CD14-positive monocyte (primary cell): ENCODE data around the gene CNN3. TPM values are rescaled to one million over a fixed set of nuclear protein-coding genes. Genes with fewer than 3 reads are reported as not detected.

ENCODE experiments used
- DNase-seq, 3 donors: peaks; one replicate each; pipeline ENCODE4 v3.0.0-alpha.2; 2011 to 2022
- H2AFZ ChIP-seq: 2 replicates; pipeline ENCODE4 v1.6.0; 2012; ENCODE audit warnings: mild to moderate bottlenecking, low read depth, low read length, inconsistent platforms; ENCODE audit not compliant: insufficient read depth, poor library complexity, severe bottlenecking
- H3K27ac ChIP-seq, 2 donors: 1 replicate in 1 of 2; 2 replicates in 1 of 2; pipeline ENCODE4 v1.5.1; 2012 to 2013; ENCODE audit warnings: low read length in 2 of 2, control low read depth in 1 of 2, inconsistent platforms in 1 of 2, low read depth in 1 of 2, mild to moderate bottlenecking in 1 of 2
- H3K27me3 ChIP-seq, 2 donors: one replicate each; pipeline versions ENCODE4 v1.6.0 to v1.6.1; 2011 to 2013; ENCODE audit warnings: low read length in 2 of 2; ENCODE audit not compliant: control insufficient read depth in 2 of 2, insufficient read depth in 2 of 2
- H3K36me3 ChIP-seq, 2 donors: replicated peaks in 1 of 2; 1 replicate in 1 of 2; 2 replicates in 1 of 2; pipeline versions ENCODE4 v1.5.1 to v1.6.1; 2012 to 2013; ENCODE audit warnings: low read length in 2 of 2, control low read depth in 1 of 2, inconsistent platforms in 1 of 2, mild to moderate bottlenecking in 1 of 2; ENCODE audit not compliant: insufficient read depth in 2 of 2, control insufficient read depth in 1 of 2
- H3K4me1 ChIP-seq, 2 donors: 1 replicate in 1 of 2; 2 replicates in 1 of 2; pipeline versions ENCODE4 v1.5.1 to v1.6.1; 2012 to 2013; ENCODE audit warnings: low read length in 2 of 2, control low read depth in 1 of 2, inconsistent platforms in 1 of 2, mild to moderate bottlenecking in 1 of 2, moderate library complexity in 1 of 2; ENCODE audit not compliant: insufficient read depth in 2 of 2, control insufficient read depth in 1 of 2
- H3K4me2 ChIP-seq: replicated peaks from 2 replicates; pipeline ENCODE3; 2012; ENCODE audit warnings: low read length, moderate library complexity, mild to moderate bottlenecking; ENCODE audit not compliant: poor library complexity, severe bottlenecking; ENCODE audit errors: extremely low read depth
- H3K4me3 ChIP-seq, 3 experiments: fragments of 200-600 bp in 1 of 3; sonication (generic) in 1 of 3; replicated peaks in 1 of 3; 1 replicate in 2 of 3; 2 replicates in 1 of 3; pipeline ENCODE4 v1.5.1; 2011 to 2013; ENCODE audit warnings: low read length in 3 of 3, mild to moderate bottlenecking in 3 of 3, control low read depth in 2 of 3, low read depth in 2 of 3, inconsistent platforms in 1 of 3, moderate library complexity in 1 of 3
- H3K79me2 ChIP-seq: 2 replicates; pipeline ENCODE4 v1.6.0; 2012; ENCODE audit warnings: mild to moderate bottlenecking, control low read depth, inconsistent platforms, low read length, moderate library complexity; ENCODE audit not compliant: insufficient read depth
- H3K9ac ChIP-seq: 2 replicates; pipeline ENCODE4 v1.6.0; 2017; ENCODE audit warnings: low read length, mild to moderate bottlenecking; ENCODE audit not compliant: insufficient read depth, poor library complexity, severe bottlenecking
- H3K9me3 ChIP-seq, 2 donors: replicated peaks in 1 of 2; 1 replicate in 1 of 2; 2 replicates in 1 of 2; pipeline versions ENCODE4 v1.5.1 to v1.6.1; 2012 to 2013; ENCODE audit warnings: low read length in 2 of 2, control low read depth in 1 of 2; ENCODE audit not compliant: control insufficient read depth in 1 of 2, insufficient read depth in 1 of 2
- H4K20me1 ChIP-seq: 2 replicates; pipeline ENCODE4 v1.6.0; 2012; ENCODE audit warnings: mild to moderate bottlenecking, low read length, control low read depth, moderate library complexity; ENCODE audit not compliant: insufficient read depth
- H3K27ac Mint-ChIP-seq, 7 donors: one replicate each; pipeline ENCODE4 v1.8.0; 2020; ENCODE audit warnings: mild to moderate bottlenecking in 7 of 7, mixed read lengths in 7 of 7, moderate library complexity in 6 of 7, inconsistent platforms in 2 of 7
- H3K27me3 Mint-ChIP-seq, 3 donors: one replicate each; pipeline ENCODE4 v1.8.0; 2021 to 2022; ENCODE audit warnings: low read depth in 3 of 3, mild to moderate bottlenecking in 3 of 3, mixed read lengths in 3 of 3, moderate library complexity in 3 of 3, inconsistent platforms in 1 of 3
- H3K36me3 Mint-ChIP-seq, 2 donors: one replicate each; pipeline ENCODE4 v1.8.0; 2020; ENCODE audit warnings: mixed read lengths in 2 of 2, inconsistent platforms in 1 of 2, mild to moderate bottlenecking in 1 of 2
- H3K4me1 Mint-ChIP-seq: one replicate; pipeline ENCODE4 v1.8.0; 2020; ENCODE audit warnings: mild to moderate bottlenecking, mixed read lengths
- H3K4me3 Mint-ChIP-seq, 2 donors: one replicate each; pipeline ENCODE4 v1.8.0; 2020; ENCODE audit warnings: mild to moderate bottlenecking in 2 of 2, mixed read lengths in 2 of 2, moderate library complexity in 1 of 2
- H3K9me3 Mint-ChIP-seq, 7 donors: one replicate each; pipeline ENCODE4 v1.8.0; 2020 to 2022; ENCODE audit warnings: mixed read lengths in 7 of 7, mild to moderate bottlenecking in 6 of 7, moderate library complexity in 6 of 7, inconsistent platforms in 2 of 7
- WGBS: methylation state at CpG from one replicate; pipeline ENCODE4 v1.1.5; 2013; ENCODE audit warnings: missing lambda C conversion rate; ENCODE audit not compliant: insufficient coverage; 5-methylcytosine and 5-hydroxymethylcytosine counted together
- intact Hi-C, 2 donors: fragments of 100-400 bp; cut with micrococcal nuclease; formaldehyde crosslinking; loops; one replicate each; pipeline versions ENCODE4 v1.15.0 to v1.15.1; 2023
- polyA plus RNA-seq, 3 donors: library from polyadenylated mRNA; depleted of rRNA in 1 of 3; unstranded in 2 of 3; stranded (reverse) in 1 of 3; fragments of 300-500 nt in 2 of 3; fragments of >200 nt in 1 of 3; fragmentation: Illumina TruSeq in 2 of 3; gene quantifications; 1 replicate in 2 of 3; 2 replicates in 1 of 3; pipeline ENCODE4 v1.2.3, GENCODE V29; 2012 to 2021
- TF ChIP-seq, protein P1 (sequence below): fragments of 200-600 bp; IDR thresholded peaks from one replicate; pipeline ENCODE4 v1.8.0; 2022; ENCODE audit warnings: antibody characterized with exemption, mild to moderate bottlenecking

Gene CNN3
- polyA plus RNA-seq, 3 donors = 0.08 to 0.09 (median 0.08) TPM

DNA sequence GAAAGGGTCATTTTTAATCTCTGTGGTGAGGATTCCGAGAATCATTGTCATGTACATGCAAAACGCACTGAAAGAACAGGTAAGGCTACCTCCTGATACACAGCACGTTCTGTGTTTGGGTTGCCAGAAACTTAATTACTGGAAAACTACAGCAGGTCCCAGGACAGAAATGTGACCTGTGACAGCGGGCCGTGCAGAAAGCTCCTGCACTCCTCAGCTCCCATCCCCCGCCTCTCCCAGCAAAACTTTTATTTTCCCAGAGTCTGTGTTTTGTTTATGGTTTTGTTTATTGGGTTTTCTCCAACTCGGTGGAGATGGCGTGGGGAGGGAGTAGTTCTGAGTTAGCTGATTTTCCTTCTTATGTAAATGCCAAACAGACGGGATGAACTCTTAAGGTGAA, 62.1 kb downstream of the CNN3 start:
- no peaks in the 10 kb centered on the region for H3K9me3 Mint-ChIP-seq
- 96% methylated on average over 3 of the region's 9 CpGs for WGBS
- H3K9me3 ChIP-seq = no peaks in the 10 kb centered on the region
- TF ChIP-seq, protein P1, sequence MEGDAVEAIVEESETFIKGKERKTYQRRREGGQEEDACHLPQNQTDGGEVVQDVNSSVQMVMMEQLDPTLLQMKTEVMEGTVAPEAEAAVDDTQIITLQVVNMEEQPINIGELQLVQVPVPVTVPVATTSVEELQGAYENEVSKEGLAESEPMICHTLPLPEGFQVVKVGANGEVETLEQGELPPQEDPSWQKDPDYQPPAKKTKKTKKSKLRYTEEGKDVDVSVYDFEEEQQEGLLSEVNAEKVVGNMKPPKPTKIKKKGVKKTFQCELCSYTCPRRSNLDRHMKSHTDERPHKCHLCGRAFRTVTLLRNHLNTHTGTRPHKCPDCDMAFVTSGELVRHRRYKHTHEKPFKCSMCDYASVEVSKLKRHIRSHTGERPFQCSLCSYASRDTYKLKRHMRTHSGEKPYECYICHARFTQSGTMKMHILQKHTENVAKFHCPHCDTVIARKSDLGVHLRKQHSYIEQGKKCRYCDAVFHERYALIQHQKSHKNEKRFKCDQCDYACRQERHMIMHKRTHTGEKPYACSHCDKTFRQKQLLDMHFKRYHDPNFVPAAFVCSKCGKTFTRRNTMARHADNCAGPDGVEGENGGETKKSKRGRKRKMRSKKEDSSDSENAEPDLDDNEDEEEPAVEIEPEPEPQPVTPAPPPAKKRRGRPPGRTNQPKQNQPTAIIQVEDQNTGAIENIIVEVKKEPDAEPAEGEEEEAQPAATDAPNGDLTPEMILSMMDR = no peak
- H3K36me3 Mint-ChIP-seq = no peaks in the 10 kb centered on the region
- no peaks in the 10 kb centered on the region for H3K79me2 ChIP-seq
- H3K27me3 Mint-ChIP-seq = peaks cover 0 to 7% (median 6%) of the 10 kb centered on the region in 3 donors
- H3K4me3 ChIP-seq = no peak overlapping the region
- H3K27me3 ChIP-seq = no peaks in the 10 kb centered on the region
- no peak for DNase-seq
- no peak overlapping the region for H3K4me3 Mint-ChIP-seq
- intact Hi-C loops = no loop called here
- no peak overlapping the region for H2AFZ ChIP-seq
- H3K27ac Mint-ChIP-seq = no peak overlapping the region
- no peak overlapping the region for H3K9ac ChIP-seq
- peaks cover 16% of the 10 kb centered on the region for H3K4me1 Mint-ChIP-seq
- H3K4me2 ChIP-seq = no peak overlapping the region
- peaks cover 9 to 12% of the 10 kb centered on the region in 2 donors for H3K4me1 ChIP-seq
- no peaks in the 10 kb centered on the region for H4K20me1 ChIP-seq
- H3K36me3 ChIP-seq = no peaks in the 10 kb centered on the region
- no peak overlapping the region for H3K27ac ChIP-seq

DNA sequence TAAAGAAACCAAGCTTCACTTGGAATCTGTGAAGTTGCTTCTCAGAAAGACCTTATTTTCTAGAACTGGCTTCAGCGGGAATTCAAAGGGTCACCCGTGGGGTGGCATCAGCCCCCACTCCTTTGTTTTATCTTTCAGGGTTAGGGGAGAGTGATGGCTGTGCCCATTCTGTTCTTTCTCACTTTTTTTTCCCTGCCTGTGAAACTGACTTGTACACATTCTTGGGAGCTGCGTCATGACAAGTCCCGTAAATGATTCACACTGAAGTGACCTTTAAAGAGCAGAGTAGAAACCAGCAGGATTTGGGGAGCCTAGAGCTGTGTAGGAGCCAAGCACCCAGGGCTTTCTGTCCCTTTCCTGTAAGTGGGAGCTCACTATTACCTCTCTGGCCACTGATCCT, 63.0 kb downstream of the CNN3 start:
- Histone ChIP-seq H3K79me2 (no peaks in the 10 kb centered on the region), H3K4me2 (no peak overlapping the region), H2AFZ (no peak overlapping the region), H3K27ac (no peak overlapping the region), H3K36me3 (no peaks in the 10 kb centered on the region), H3K9ac (no peak overlapping the region), H3K27me3 (no peaks in the 10 kb centered on the region), H3K4me1 (peaks cover 9 to 12% of the 10 kb centered on the region in 2 donors), H3K9me3 (no peaks in the 10 kb centered on the region), H4K20me1 (no peaks in the 10 kb centered on the region), H3K4me3 (no peak overlapping the region)
- no peak for DNase-seq
- TF ChIP-seq, protein P1 = no peak
- H3K36me3 Mint-ChIP-seq = no peaks in the 10 kb centered on the region
- H3K27ac Mint-ChIP-seq = no peak overlapping the region
- H3K4me3 Mint-ChIP-seq = no peak overlapping the region
- WGBS = 100% methylated on average over 1 of the region's 4 CpGs
- H3K9me3 Mint-ChIP-seq = no peaks in the 10 kb centered on the region
- H3K4me1 Mint-ChIP-seq = peaks cover 16% of the 10 kb centered on the region
- peaks cover 6 to 13% (median 9%) of the 10 kb centered on the region in 3 donors for H3K27me3 Mint-ChIP-seq
- intact Hi-C loops = no loop called here
